Measurements from ENCODE around the gene MYLK4. TPM values are rescaled to one million over a fixed set of nuclear protein-coding genes. Genes with fewer than 3 reads are reported as not detected.

The MYLK4 gene
- total RNA-seq, 2 donors from 2014 or later: 0.45 to 1.7 TPM

GRCh38 chr6:2624177-2624576, 126.5 kb downstream of the MYLK4 start:
- Mint-ChIP-seq H3K4me1 (peaks cover 2% of the 10 kb centered on the region), H3K27ac (no peak overlapping the region), H3K36me3 (ENCODE audit: low read depth) (no peaks in the 10 kb centered on the region), H3K4me3 (no peak overlapping the region), H3K27me3 (peaks cover 59% of the 10 kb centered on the region)
- H3K9me3 ChIP-seq (ENCODE audit: control insufficient read depth, low read length, poor library complexity, severe bottlenecking): no peaks in the 10 kb centered on the region
- no peak for ATAC-seq
- DNase-seq: no peak

GRCh38 chr6:2623295-2623694, 127.4 kb downstream of the MYLK4 start:
- peaks cover 63% of the 10 kb centered on the region for H3K27me3 Mint-ChIP-seq
- no peaks in the 10 kb centered on the region for H3K9me3 ChIP-seq (ENCODE audit: control insufficient read depth, low read length, poor library complexity, severe bottlenecking)
- no peak overlapping the region for H3K27ac Mint-ChIP-seq
- peaks cover 2% of the 10 kb centered on the region for H3K4me1 Mint-ChIP-seq
- H3K36me3 Mint-ChIP-seq (ENCODE audit: low read depth): no peaks in the 10 kb centered on the region
- ATAC-seq (no peak), DNase-seq (no peak)
- no peak overlapping the region for H3K4me3 Mint-ChIP-seq

- Mint-ChIP-seq H3K27ac (no peak overlapping the region), H3K36me3 (ENCODE audit: low read depth) (no peaks in the 10 kb centered on the region), H3K4me1 (peaks cover 2% of the 10 kb centered on the region), H3K4me3 (no peak overlapping the region), H3K27me3 (peaks cover 63% of the 10 kb centered on the region)
- DNase-seq (no peak), ATAC-seq (no peak)
- no peaks in the 10 kb centered on the region for H3K9me3 ChIP-seq (ENCODE audit: control insufficient read depth, low read length, poor library complexity, severe bottlenecking)
Measured at GRCh38 chr6:2622671-2623070, 128.1 kb downstream of the MYLK4 start.

GRCh38 chr6:2619651-2620050, 131.1 kb downstream of the MYLK4 start:
- H3K27me3 Mint-ChIP-seq: peaks cover 75% of the 10 kb centered on the region
- no peak for ATAC-seq

GRCh38 chr6:2617729-2618128, 133.0 kb downstream of the MYLK4 start:
- no peaks in the 10 kb centered on the region for H3K9me3 ChIP-seq (ENCODE audit: control insufficient read depth, low read length, poor library complexity, severe bottlenecking)
- DNase-seq (no peak), ATAC-seq (no peak)
- H3K27ac Mint-ChIP-seq: no peak overlapping the region
- H3K4me1 Mint-ChIP-seq: peaks cover 2% of the 10 kb centered on the region
- no peaks in the 10 kb centered on the region for H3K36me3 Mint-ChIP-seq (ENCODE audit: low read depth)
- no peak overlapping the region for H3K4me3 Mint-ChIP-seq
- peaks cover 60% of the 10 kb centered on the region for H3K27me3 Mint-ChIP-seq

More at GRCh38 chr6:2619651-2620050, 131.1 kb downstream of the MYLK4 start:
- Mint-ChIP-seq H3K27ac (no peak overlapping the region), H3K36me3 (ENCODE audit: low read depth) (no peaks in the 10 kb centered on the region), H3K4me3 (no peak overlapping the region), H3K4me1 (peaks cover 2% of the 10 kb centered on the region)
- no peak for DNase-seq
- no peaks in the 10 kb centered on the region for H3K9me3 ChIP-seq (ENCODE audit: control insufficient read depth, low read length, poor library complexity, severe bottlenecking)

- peaks cover 2% of the 10 kb centered on the region for H3K4me1 Mint-ChIP-seq
- no peak for DNase-seq
- H3K36me3 Mint-ChIP-seq (ENCODE audit: low read depth): no peaks in the 10 kb centered on the region
- H3K9me3 ChIP-seq (ENCODE audit: control insufficient read depth, low read length, poor library complexity, severe bottlenecking): no peaks in the 10 kb centered on the region
- no peak for ATAC-seq
- peaks cover 55% of the 10 kb centered on the region for H3K27me3 Mint-ChIP-seq
- no peak overlapping the region for H3K4me3 Mint-ChIP-seq
- no peak overlapping the region for H3K27ac Mint-ChIP-seq
Measured at GRCh38 chr6:2616811-2617210, 133.9 kb downstream of the MYLK4 start.

- ATAC-seq (no peak), DNase-seq (no peak)
- Mint-ChIP-seq H3K36me3 (ENCODE audit: low read depth) (no peaks in the 10 kb centered on the region), H3K27ac (no peak overlapping the region), H3K4me3 (no peak overlapping the region), H3K27me3 (peaks cover 58% of the 10 kb centered on the region), H3K4me1 (peaks cover 2% of the 10 kb centered on the region)
- H3K9me3 ChIP-seq (ENCODE audit: control insufficient read depth, low read length, poor library complexity, severe bottlenecking): no peaks in the 10 kb centered on the region
Measured at GRCh38 chr6:2615251-2615650, 135.5 kb downstream of the MYLK4 start.

GRCh38 chr6:2614846-2615245, 135.9 kb downstream of the MYLK4 start:
- Mint-ChIP-seq H3K36me3 (ENCODE audit: low read depth) (no peaks in the 10 kb centered on the region), H3K27ac (no peak overlapping the region), H3K27me3 (peaks cover 56% of the 10 kb centered on the region), H3K4me3 (no peak overlapping the region), H3K4me1 (peaks cover 2% of the 10 kb centered on the region)
- ATAC-seq: no peak
- no peak for DNase-seq
- no peaks in the 10 kb centered on the region for H3K9me3 ChIP-seq (ENCODE audit: control insufficient read depth, low read length, poor library complexity, severe bottlenecking)

- H3K36me3 Mint-ChIP-seq (ENCODE audit: low read depth): no peaks in the 10 kb centered on the region
- H3K27ac Mint-ChIP-seq: no peak overlapping the region
- H3K4me3 Mint-ChIP-seq: no peak overlapping the region
- peaks cover 56% of the 10 kb centered on the region for H3K27me3 Mint-ChIP-seq
- no peaks in the 10 kb centered on the region for H3K4me1 Mint-ChIP-seq
- ATAC-seq (no peak), DNase-seq (no peak)
- H3K9me3 ChIP-seq (ENCODE audit: control insufficient read depth, low read length, poor library complexity, severe bottlenecking): no peaks in the 10 kb centered on the region
Measured at GRCh38 chr6:2614155-2614554, 136.6 kb downstream of the MYLK4 start.

Other genes starting within 250 kb of the MYLK4 start
- gene WRNIP1, start 14.5 kb upstream of the MYLK4 start, total RNA-seq: 10 to 100 TPM; 34.0 to 45.3 TPM
- gene SERPINB1, start 90.9 kb upstream of the MYLK4 start, total RNA-seq: 10 to 100 TPM; 39.2 to 44.4 TPM
- gene SERPINB9, start 152.4 kb upstream of the MYLK4 start, total RNA-seq: 10 to 100 TPM; 32.9 to 37.7 TPM
- 10 to 100 TPM in 1 of 2 donors, 1 to 10 TPM in 1; 9.1 to 26.4 TPM for gene SERPINB6, start 220.6 kb upstream of the MYLK4 start, total RNA-seq
- 10 to 100 TPM in 1 of 2 donors, 1 to 10 TPM in 1; 9.2 to 14.2 TPM for gene NQO2, start 249.0 kb upstream of the MYLK4 start, total RNA-seq